Ovary (tissue), 3 donors: ENCODE measurements around the gene TEKT3.

ENCODE experiments used
- POLR2A ChIP-seq: fragments of 450-650 bp; IDR thresholded peaks from one replicate; pipeline ENCODE4 v1.6.1; 2017; ENCODE audit warnings: antibody characterized with exemption, mild to moderate bottlenecking, moderate library complexity
- TF ChIP-seq, protein P1 (sequence below), 3 donors: fragments of 450-650 bp in 2 of 3; fragments of 200-600 bp in 1 of 3; IDR thresholded peaks; one replicate each; pipeline versions ENCODE4 v1.5.1 to v1.8.0; 2016 to 2022; ENCODE audit warnings: antibody characterized with exemption in 3 of 3, mild to moderate bottlenecking in 1 of 3
- donor health status: DM: no; HTN: no; CAD: no.

DNA sequence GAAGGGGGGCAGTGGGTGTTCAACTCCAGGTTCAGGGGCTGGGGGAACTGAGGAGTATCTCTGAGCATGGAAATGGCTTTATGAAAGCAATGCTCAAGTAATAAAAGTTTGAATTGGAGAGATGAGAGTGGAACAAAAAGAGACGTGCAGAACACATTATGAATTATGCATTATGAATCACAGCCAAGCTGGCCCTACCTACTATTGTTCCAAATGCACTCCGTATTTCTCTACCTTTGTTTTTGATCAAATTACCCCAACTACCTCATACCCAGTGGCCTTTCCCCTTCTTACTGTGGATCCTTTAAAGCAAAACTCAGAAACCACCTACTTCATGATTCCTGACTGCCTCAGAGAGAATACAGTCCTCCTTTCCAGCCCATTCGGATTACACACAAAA is 38.1 kb downstream of the TEKT3 start:
- TF ChIP-seq, protein P1, sequence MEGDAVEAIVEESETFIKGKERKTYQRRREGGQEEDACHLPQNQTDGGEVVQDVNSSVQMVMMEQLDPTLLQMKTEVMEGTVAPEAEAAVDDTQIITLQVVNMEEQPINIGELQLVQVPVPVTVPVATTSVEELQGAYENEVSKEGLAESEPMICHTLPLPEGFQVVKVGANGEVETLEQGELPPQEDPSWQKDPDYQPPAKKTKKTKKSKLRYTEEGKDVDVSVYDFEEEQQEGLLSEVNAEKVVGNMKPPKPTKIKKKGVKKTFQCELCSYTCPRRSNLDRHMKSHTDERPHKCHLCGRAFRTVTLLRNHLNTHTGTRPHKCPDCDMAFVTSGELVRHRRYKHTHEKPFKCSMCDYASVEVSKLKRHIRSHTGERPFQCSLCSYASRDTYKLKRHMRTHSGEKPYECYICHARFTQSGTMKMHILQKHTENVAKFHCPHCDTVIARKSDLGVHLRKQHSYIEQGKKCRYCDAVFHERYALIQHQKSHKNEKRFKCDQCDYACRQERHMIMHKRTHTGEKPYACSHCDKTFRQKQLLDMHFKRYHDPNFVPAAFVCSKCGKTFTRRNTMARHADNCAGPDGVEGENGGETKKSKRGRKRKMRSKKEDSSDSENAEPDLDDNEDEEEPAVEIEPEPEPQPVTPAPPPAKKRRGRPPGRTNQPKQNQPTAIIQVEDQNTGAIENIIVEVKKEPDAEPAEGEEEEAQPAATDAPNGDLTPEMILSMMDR (IDR thresholded peaks at IDR 0.05) = no peak
- no peak for TF ChIP-seq POLR2A
